NCI-H748 (cell line): ENCODE results near the gene DCUN1D3.
A peak's percentile ranks its signal among the peaks of the same experiment; 100 is the strongest.
"Not testable (repeated sequence)": the region's sequence is repeated elsewhere in the genome, so short reads cannot be mapped to it uniquely, and the experiment has no call there.

ENCODE experiments used
- DNase-seq: peaks from one replicate; lab custom pipeline; 2025; ENCODE audit not compliant: unreplicated experiment; lab: John Stamatoyannopoulos, UW

Gene DCUN1D3, protein sequence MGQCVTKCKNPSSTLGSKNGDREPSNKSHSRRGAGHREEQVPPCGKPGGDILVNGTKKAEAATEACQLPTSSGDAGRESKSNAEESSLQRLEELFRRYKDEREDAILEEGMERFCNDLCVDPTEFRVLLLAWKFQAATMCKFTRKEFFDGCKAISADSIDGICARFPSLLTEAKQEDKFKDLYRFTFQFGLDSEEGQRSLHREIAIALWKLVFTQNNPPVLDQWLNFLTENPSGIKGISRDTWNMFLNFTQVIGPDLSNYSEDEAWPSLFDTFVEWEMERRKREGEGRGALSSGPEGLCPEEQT

DNA sequence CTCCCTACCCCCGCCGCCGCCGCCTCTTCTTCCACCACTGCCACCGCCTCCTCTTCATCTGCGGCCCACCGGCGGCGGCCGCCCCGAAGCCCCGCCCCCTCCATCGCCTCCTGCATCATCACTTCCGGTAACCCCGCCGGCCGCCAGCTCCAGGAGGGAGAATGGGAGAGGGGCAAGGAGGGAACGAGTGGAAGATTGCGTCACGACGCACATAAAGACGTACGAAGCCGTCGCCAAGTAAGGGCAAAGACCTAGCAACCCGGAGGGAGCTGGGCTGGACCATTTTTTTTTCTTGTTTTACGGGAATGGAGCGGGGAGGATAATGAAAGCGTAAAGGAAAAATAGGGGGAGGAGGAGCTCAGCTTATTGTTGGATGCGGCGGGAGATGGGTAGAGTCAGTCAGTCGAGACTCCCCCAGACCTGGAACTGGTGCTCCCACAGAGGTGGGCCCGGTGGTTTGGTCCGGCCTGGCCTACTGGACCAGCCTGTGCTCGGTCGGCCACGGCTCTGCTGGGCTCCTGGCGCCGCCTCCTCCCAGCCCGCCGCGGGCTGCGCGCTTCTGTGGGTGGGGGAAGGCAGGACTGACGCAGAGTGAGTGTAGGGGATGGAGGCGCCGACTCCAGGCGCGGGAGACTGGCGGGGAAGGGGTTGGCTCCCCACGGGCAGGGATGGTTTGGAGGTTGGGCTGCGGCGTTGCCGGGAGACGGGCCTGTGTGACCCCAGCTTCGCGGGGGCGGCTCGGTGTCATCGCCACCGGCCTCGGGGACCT, at the start of gene DCUN1D3, which contains the start of gene LYRM1:
TSS of gene DCUN1D3 (minus strand) at position 60 of the 769 bp plus-strand sequence. CDS start 37,820 bp downstream, outside the sequence.
TSS of gene LYRM1 (plus strand) at position 473 of the 769 bp plus-strand sequence. CDS start 14,785 bp downstream, outside the sequence.
- peak; percentile 96 for DNase-seq

DNA sequence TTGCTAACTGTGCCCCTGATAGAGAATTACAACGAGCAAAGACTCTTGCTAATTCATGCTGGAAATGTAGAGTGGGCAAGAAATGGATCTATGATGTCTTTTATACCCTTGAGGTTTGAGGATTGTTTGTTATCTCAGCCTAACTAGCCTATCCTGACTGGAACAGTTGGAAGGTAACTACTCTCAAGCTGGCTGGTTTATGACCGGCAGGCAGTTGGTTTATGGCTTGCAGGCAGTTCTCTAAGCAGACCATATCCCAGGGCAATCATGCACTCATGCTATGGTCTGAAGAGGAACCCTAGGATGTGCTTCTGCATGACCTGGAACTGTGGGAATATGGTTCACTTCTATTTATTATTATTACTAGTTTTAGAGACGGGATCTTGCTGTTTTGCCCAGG, 49.5 kb upstream of the DCUN1D3 start:
- DNase-seq = no peak

DNA sequence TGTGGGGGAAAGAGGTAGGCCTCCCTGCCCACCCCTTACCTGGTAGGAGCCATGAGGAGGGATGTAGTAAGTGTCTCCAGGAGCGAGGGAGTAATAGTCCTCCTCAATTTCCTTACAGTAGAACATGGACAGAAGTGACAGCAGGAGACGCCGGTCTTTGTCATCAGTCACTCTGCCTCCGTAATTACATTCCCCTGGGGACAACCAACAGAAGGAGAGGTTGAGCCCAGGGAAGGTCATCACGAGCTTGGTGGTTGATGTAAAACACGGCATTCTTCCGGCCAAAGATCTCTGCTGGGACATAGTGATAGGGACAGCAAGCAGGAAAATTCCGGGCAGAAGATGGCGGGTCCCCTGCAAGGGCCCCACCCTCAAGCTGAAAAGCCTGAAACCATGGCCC, 48.3 kb upstream of the DCUN1D3 start:
- DNase-seq = no peak

DNA sequence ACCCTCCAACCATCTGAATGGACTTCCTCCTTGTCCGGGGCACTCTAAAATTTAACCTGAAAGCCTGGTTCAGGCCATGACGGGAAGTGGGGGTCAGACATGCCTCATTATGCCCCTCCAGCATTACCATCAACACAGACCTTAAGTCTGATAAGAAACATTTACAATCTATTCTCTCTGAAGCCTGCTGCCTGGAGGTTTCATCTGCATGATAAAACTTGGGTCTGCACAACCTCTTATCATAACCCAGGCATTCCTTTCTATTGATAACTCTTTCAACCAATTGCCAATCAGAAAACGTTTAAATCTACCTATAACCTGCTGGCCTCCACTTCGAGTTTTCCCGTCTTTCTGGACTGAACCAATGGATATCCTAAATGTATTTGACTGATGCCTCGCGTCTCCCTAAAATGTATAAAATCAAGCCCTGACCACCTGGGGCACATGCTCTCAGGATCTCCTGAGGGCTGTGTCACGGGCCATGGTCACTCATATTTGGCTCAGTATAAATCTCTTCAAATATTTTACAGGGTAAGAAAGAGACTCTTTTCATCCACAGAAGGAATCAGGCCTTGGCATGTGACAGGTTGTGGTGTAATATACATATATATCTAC, 46.0 kb upstream of the DCUN1D3 start:
- no peak for DNase-seq

DNA sequence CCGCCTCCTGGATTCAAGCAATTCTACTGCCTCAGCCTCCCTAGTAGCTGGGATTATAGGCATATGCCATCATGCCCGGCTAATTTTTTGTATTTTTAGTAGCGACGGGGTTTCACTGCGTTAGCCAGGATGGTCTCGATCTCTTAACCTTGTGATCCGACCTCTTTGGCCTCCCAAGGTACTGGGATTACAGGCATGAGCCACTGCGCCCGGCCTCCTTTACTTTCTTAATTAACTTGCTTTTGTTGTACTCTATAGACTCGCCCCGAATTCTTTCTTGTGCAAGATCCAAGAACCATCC, 45.4 kb upstream of the DCUN1D3 start:
- not testable (repeated sequence) for DNase-seq

DNA sequence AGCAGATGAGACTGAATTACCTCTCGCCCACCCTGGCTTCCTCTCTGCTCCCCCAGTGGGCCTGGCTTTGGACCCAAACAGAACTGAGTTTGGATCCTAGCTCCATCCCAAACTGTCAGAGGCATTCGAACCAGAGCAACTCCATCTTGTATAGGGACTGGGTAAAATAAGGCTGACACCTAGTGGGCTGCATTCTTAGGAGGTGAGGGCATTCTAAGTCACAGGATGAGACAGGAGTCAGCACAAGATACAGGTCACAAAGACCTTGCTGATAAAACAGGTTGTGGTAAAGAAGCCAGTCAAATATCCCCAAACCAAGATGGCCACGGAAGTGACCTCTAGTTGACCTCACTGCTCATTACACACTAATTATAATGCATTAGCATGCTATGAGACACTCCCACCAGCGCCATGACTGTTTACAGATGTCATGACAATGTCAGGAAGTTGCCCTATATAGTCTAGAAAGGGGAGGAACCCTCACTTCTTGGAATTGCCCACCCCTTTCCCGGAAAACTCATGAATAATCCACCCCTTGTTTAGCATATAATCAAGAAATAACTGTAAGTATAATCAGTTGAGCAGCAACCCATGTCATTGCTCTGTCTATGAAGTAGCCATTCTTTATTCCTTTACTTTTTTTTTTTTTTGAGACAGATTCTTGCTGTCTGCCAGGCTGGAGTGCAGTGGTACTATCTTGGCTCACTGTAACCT, 44.9 kb upstream of the DCUN1D3 start:
- DNase-seq = no peak

DNA sequence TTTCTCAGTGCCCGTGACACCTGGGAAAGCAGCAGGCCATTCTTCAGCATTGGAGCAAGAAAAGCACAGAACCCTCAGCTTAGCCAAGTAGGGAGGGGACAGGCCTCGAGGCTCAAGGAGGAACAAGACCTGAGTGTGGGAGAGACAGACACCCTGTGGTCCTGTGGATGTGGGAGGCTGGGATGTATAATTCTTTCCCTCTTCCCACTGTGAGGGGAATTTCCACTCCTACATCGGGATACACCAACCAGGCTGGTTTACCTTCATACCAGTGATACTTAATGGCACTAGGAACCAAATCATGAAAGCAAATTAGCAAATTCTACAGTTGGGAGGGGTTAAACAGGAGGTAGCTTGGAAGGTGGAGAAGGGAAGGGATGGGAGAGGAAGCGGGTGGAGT, 42.1 kb upstream of the DCUN1D3 start:
- DNase-seq = no peak

DNA sequence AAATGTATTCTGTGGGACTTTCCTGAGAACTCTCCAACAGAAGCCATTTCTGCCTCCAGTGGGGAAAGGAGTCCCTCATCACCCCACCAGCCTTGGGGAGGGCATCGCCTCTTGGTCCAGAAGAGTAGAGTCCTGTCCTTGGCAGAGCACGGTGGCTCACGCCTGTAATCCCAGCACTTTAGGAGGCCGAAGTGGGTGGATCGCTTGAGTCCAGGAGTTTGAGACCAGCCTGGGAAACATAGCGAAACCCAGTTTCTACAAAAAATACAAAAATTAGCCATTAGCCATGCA, 41.4 kb upstream of the DCUN1D3 start:
- no peak for DNase-seq

DNA sequence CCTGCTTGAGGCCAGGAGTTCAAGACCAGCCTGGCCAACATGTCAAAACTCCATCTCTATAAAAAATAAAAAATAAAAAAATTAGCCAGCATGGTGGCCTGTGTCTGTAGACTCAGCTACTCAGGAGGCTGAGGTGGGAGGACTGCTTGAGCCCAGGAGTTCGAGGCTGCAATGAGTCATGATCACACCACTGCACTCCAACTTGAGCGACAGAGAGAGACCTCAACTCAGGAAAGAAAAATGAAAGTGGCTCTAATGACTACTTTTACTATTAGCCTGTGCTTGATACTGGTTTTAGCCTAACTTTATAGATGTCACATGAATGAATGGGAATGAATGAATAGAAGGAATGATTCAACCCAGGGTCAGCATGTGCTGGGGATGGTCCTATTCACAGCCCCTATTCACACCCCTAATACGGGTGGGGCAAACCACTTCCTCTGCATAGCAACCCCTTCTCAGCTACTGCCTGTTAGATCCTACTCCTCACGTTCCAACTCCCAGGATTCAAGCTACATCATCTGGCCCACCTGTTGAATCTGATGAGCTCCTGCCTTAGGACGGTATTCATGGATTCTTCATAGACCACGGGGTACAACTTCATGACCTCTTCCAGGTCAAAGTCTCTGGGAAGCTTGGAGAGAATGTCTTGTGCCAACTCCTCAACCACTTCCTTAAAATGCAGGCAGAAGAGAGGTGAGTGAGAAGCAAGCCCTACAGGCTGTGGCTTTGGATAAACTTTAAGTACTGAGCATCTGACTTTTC, 40.9 kb upstream of the DCUN1D3 start:
- DNase-seq = no peak

DNA sequence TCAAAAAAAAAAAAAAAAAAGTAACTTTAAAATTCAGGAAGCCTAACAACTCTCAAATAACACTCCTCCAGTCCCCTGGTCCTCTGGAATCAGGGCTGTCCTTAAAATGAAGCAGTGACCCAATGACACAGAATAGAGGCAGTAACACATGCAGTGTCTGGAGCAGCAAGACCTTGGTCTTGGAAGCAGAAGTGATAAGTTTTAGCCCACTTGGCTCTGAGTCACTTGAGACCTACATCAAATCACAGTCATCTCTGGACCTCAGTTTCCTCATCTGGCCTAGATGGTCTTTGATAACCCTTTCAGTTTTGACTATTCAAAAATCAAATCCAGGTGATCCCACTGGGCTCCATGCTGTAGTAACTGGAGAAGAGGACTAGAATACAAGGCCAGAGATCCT, 39.5 kb upstream of the DCUN1D3 start:
- DNase-seq = no peak

DNA sequence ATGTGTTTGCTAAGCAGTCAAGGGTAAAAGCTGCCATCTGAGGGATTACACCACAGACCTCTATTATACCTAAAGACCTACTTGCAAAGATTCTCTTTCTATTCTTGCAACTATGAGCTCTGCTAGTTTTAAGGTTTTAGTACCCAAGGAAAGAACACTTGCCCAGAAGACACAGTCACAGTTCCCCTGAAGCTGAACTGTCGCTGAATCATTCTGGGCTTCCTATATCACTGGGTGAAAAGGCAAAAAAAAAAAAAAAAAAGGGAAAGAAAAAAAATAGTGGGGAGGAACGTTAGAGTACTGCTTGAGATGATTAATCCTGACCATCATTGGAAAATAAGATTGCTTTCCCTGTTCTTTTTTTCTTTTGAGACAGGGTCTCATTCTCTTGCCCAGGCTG, 38.3 kb upstream of the DCUN1D3 start:
- no peak for DNase-seq

DNA sequence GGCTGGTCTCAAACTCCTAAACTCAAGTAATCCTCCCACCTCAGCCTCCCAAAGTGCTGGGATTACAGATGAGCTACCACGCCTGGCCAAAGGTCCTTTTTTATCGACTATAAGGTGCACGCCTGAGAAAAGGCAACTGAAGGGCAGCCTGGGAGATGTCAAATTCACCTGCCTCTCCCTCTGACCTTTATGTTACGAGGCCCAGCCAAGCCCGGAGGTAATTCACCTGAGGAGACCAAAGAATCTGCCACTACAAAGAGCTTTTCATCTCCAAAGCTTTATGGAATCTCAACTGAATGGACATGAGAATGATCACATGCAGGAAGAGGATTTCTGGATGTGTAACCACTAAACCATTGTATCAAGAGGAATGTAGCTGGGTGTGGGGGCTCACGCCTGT, 37.6 kb upstream of the DCUN1D3 start:
- no peak for DNase-seq

DNA sequence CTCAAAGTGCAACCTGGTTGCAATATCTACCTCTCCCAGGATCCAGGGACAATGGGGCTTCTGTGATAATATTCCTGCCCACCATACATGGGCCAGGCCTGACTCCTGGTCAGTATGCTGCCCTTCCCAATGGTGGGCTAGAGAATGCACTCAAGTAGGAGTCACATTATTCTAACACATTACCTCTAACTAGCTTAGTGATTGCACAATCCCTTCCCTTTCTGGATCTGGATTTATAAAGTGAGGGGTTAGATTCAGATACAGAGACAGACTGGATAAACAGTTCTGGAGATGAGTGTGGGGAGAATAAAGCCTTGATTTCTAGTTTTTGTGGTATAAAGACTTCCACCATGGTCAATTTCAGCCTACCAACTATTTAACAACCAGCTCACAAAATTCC, 33.4 kb upstream of the DCUN1D3 start:
- no peak for DNase-seq

DNA sequence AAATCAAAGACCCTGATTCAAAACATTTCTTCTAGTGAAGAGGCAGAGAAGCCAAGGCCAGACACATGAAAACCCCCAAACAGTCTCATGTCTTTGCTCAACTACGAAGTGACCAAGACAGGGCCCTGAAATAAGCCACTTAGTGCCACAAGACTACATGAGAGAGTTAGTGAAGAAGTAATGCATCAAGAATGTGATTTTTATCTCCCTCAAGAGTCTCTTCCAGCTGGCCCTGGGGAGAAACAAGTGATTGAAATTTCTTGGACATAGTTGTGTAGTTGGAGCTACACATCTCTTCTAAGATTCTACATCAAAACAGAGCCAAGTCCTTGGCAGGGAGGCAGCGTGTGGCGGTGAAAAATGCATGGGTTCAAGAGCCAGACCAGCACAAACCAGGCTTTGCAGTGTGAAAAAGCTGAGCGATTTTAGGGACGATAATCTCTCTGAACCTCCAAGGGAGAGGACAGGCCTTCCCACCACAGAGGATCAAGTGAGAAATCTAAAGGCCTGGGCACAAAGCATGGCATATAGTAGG, 31.0 kb upstream of the DCUN1D3 start:
- DNase-seq = no peak

DNA sequence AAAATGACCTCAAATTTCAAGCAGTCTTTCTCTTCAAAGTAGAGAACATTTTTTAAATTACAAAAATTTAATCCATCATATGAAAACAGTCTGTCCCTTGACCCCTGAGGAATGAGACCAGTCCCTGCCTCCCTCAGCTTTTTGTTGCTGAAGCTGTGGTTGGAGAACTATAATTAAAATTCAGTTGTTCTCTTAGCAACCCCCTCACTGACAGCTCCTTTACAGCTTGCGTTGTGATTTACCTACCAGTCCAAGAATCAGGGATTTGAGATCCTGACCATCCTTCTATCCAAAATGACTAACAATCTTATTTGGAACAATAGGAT, 30.2 kb upstream of the DCUN1D3 start:
- no peak for DNase-seq

DNA sequence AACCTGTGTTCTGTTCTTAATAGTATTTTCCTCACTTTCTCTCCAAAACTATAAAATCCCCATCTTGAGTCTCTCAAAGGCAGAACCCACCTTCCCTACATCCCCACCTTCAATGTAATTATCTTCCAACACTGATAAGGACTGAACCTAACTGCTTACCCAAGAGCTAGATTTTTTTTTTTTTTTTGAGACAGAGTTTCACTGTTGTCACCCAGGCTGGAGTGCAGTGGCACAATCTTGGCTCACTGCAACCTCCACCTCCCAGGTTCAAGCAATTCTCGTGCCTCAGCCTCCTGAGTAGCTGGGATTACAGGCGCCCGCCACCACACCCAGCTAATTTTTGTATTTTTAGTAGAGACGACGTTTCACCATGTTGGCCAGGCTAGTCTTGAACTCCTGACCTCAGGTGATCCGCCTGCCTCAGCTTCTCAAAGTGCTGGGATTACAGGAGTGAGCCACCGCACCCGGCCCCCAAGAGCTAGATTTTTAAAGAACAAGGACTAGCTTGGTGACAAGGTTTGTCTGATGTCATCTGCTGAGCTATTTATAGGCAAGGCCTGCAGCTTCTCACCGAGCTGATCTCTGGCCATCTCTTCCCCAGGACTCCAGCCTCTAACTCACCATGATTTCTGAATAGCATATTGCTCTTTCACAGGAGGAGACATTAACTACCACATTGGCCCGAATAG, 29.7 kb upstream of the DCUN1D3 start:
- not testable (repeated sequence) for DNase-seq

DNA sequence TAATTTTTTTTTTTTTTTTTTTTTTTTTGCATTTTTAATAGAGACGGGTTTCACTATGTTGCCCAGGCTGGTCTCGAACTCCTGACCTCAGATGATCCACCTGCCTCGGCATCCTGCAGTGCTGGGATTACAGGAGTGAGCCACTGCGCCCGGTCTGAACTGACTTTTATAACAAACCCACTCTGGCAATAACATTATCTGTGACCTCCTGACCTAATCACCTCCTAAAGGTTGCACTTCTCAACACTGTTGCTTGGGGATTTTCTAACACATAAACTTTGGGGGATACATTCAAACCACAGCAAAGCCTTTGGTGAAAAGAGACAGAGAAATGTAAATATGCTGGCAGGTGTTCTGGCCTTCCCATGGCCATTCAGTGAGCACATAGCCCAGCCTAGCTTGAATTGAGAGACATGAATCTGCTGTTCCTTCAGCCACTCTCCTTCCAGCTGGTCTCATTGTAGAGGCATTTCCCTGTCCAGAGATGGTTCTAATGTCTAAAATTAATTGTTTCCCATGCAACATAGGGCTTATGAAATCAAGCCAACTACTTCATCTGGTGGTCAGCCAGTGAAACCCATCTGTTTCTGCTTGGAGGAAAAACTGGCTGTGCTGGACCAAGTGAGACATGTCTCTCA, 28.7 kb upstream of the DCUN1D3 start:
- DNase-seq = no peak

DNA sequence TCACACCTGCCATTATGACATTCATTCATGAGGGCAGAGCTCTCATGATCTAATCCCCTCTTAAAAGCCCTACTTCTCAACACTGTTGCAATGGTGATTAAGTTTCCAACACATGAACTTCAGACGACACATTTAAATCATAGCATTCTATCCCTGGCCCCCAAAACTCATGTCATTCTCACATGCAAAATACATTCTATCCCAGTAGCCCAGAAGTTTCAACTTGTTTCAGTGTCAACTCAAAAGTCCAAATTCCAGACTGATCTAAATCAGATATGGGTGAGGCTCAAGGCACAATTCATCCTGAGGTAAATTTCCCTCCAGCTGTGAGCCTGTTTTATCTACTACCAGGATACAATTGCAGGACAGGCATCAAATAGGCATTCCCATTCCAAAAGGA, 25.6 kb upstream of the DCUN1D3 start:
- DNase-seq = no peak

DNA sequence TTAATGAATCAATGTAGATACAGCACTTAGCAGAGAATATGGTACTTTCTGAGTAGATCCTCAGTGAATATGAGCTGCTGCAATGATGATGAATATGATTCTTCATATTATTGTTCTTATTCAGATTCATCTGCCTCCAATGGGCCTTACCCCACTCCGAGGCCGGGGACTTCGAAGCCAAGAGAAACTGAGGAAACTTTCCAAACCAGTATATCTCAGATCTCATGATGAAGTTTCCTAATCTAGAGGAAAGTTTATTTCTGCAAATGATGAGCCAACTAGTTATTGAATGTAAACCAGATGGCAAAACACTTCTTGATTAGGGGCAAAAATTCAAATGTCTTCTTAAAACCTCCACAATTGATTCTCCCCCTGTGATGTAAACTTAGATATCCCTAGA, 23.7 kb upstream of the DCUN1D3 start:
- DNase-seq = no peak

DNA sequence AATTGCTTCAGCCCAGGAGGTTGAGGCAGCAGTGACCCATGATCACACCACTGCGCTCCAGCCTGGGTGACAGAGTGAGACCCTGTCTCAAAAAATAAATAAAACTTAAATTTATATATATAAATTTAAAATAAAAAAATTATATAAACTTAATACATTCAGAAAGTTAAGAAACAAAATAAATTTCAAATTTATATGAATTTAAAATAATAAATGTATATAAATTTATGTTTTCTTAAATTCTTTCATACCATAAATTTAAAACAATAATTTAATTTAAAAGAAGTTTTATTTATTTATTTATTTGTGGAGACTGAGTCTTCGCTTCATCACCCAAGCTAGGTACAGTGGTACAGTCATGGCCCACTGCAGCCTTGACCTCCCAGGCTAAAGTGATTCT, 20.6 kb upstream of the DCUN1D3 start:
- DNase-seq = no peak
